ENCODE data around the gene PSME1. TPM values are rescaled to one million over a fixed set of nuclear protein-coding genes. Genes with fewer than 3 reads are reported as not detected.

PSME1 gene
- total and polyA plus RNA-seq, 2 of the 13 experiments (the other 11 are each of a cell fraction or from before 2014, with no cell fraction given), result 159 to 608 TPM

- TF ChIP-seq ZNF574 (CRISPR knock-in tag; IDR thresholded peaks at IDR 0.05) (peak; percentile 27; the same call in 1 of the 2 replicates), BORCS8-MEF2B (CRISPR knock-in tag; IDR thresholded peaks at IDR 0.05) (0 out of 2 replicates have a peak, but pooled peaks have one; percentile 81), ARHGAP35 (CRISPR knock-in tag; IDR thresholded peaks at IDR 0.05; ENCODE audit: borderline replicate concordance) (0 out of 2 replicates have a peak, but pooled peaks have one; percentile 10), NFKBIZ (CRISPR knock-in tag; IDR thresholded peaks at IDR 0.05) (no peak), MYC (CRISPR knock-in tag; IDR thresholded peaks at IDR 0.05; ENCODE audit: borderline replicate concordance) (0 out of 2 replicates have a peak, but pooled peaks have one; percentile 26), MXD1 (CRISPR knock-in tag; IDR thresholded peaks at IDR 0.05) (peak; percentile 43; the same call in 1 of the 2 replicates), TFDP2 (CRISPR knock-in tag; IDR thresholded peaks at IDR 0.05) (no peak), HIVEP1 (CRISPR knock-in tag; IDR thresholded peaks at IDR 0.05) (peak; percentile 23; the same call in 1 of the 2 replicates), PAWR (CRISPR knock-in tag; IDR thresholded peaks at IDR 0.05; ENCODE audit: borderline replicate concordance) (no peak), TMF1 (CRISPR knock-in tag; IDR thresholded peaks at IDR 0.05; ENCODE audit: low read depth) (0 out of 2 replicates have a peak, but pooled peaks have one; percentile 28), SALL1 (CRISPR knock-in tag; IDR thresholded peaks at IDR 0.05) (peak; percentile 33; the same call in 1 of the 2 replicates), DNMT1 (CRISPR knock-in tag; IDR thresholded peaks at IDR 0.05) (no peak), KMT2A (CRISPR knock-in tag; IDR thresholded peaks at IDR 0.05) (0 out of 2 replicates have a peak, but pooled peaks have one; percentile 7), MED1 (CRISPR knock-in tag; IDR thresholded peaks at IDR 0.05) (peak; percentile 42; the same call in 1 of the 2 replicates), GTF3A (CRISPR knock-in tag; conservative IDR thresholded peaks at IDR 0.05) (no peak), KLF9 (CRISPR knock-in tag; IDR thresholded peaks at IDR 0.05; ENCODE audit: low read depth) (0 out of 2 replicates have a peak, but pooled peaks have one; percentile 11), RFX1 (IDR thresholded peaks at IDR 0.05) (no peak), ETV5 (CRISPR knock-in tag; IDR thresholded peaks at IDR 0.05; ENCODE audit: borderline replicate concordance) (peak; percentile 11; the same call in 1 of the 2 replicates), ZGPAT (CRISPR knock-in tag; IDR thresholded peaks at IDR 0.05) (no peak), KAT8 (CRISPR knock-in tag; IDR thresholded peaks at IDR 0.05) (no peak), SMAD1 (CRISPR knock-in tag; IDR thresholded peaks at IDR 0.05; ENCODE audit: borderline replicate concordance, low read depth) (0 out of 2 replicates have a peak, but pooled peaks have one; percentile 59), ZNF550 (CRISPR knock-in tag; IDR thresholded peaks at IDR 0.05; ENCODE audit: borderline replicate concordance) (peak; percentile 95; the same call in 1 of the 2 replicates), REPIN1 (CRISPR knock-in tag; IDR thresholded peaks at IDR 0.05; ENCODE audit: borderline replicate concordance, low read depth) (peak; percentile 38; the same call in 1 of the 2 replicates), ZSCAN12 (CRISPR knock-in tag; IDR thresholded peaks at IDR 0.05) (no peak)
Observed at GRCh38 chr14:24096545-24097181, 39.3 kb upstream of the PSME1 start (continued).

Measured in HepG2 (cell line).